Hepatocyte (in vitro differentiated cells): ENCODE data around the gene ASTN2. TPM values are rescaled to one million over a fixed set of nuclear protein-coding genes. Genes with fewer than 3 reads are reported as not detected.

ENCODE experiments used
- DNase-seq: peaks from one replicate; pipeline ENCODE4 v3.0.0-alpha.2; 2016; ENCODE audit warnings: low spot score
- H2AFZ ChIP-seq: fragments of 200-600 bp; sonication (generic); 2 replicates; pipeline ENCODE4 v1.6.0; 2016; ENCODE audit warnings: antibody characterized with exemption, mild to moderate bottlenecking
- H3K27ac ChIP-seq: fragments of 200-600 bp; sonication (generic); 2 replicates; pipeline ENCODE4 v1.5.1; 2016; ENCODE audit warnings: mild to moderate bottlenecking
- H3K27me3 ChIP-seq: fragments of 200-600 bp; sonication (generic); 2 replicates; pipeline ENCODE4 v1.6.1; 2016
- H3K36me3 ChIP-seq: fragments of 200-600 bp; sonication (generic); replicated peaks from 2 replicates; pipeline ENCODE4 v1.5.1; 2016; ENCODE audit warnings: low read depth; ENCODE audit not compliant: insufficient read depth
- H3K4me1 ChIP-seq: fragments of 200-600 bp; sonication (generic); 2 replicates; pipeline ENCODE4 v1.5.1; 2016; ENCODE audit warnings: mild to moderate bottlenecking, moderate library complexity; ENCODE audit not compliant: insufficient read depth
- H3K4me2 ChIP-seq: fragments of 200-600 bp; sonication (generic); 2 replicates; pipeline ENCODE4 v1.6.0; 2016
- H3K4me3 ChIP-seq: fragments of 200-600 bp; sonication (generic); 2 replicates; pipeline ENCODE4 v1.5.1; 2016; ENCODE audit warnings: mild to moderate bottlenecking
- H3K79me2 ChIP-seq: fragments of 200-600 bp; sonication (generic); 2 replicates; pipeline ENCODE4 v1.6.0; 2017; ENCODE audit warnings: mild to moderate bottlenecking
- H3K9me2 ChIP-seq: fragments of 200-600 bp; sonication (generic); replicated peaks from 2 replicates; pipeline ENCODE4 v1.6.0; 2017; ENCODE audit warnings: mild to moderate bottlenecking; ENCODE audit not compliant: insufficient read depth
- H3K9me3 ChIP-seq: fragments of 200-600 bp; sonication (generic); 2 replicates; pipeline ENCODE4 v1.5.1; 2016; ENCODE audit warnings: low read depth, mild to moderate bottlenecking
- H4K20me1 ChIP-seq: fragments of 200-600 bp; sonication (generic); 2 replicates; pipeline ENCODE4 v1.6.0; 2016; ENCODE audit warnings: mild to moderate bottlenecking; ENCODE audit not compliant: insufficient read depth, poor library complexity, severe bottlenecking
- CTCF ChIP-seq: fragments of 200-600 bp; sonication (generic); IDR thresholded peaks from 2 replicates; pipeline ENCODE4 v1.5.1; 2016; ENCODE audit warnings: antibody characterized with exemption, mild to moderate bottlenecking; ENCODE audit not compliant: poor library complexity
- EZH2 ChIP-seq: fragments of 200-600 bp; sonication (generic); IDR thresholded peaks from 2 replicates; pipeline ENCODE4 v1.6.1; 2016; ENCODE audit warnings: antibody characterized with exemption, mild to moderate bottlenecking, borderline replicate concordance
- EZH2phosphoT487 ChIP-seq: fragments of 200-600 bp; sonication (generic); IDR thresholded peaks from one replicate; pipeline ENCODE4 v1.6.1; 2018; ENCODE audit warnings: antibody characterized with exemption, mild to moderate bottlenecking, low read depth, moderate library complexity; ENCODE audit not compliant: unreplicated experiment, severe bottlenecking
- WGBS: methylation state at CpG from one replicate; pipeline ENCODE4 v1.1.6; 2016; ENCODE audit warnings: low lambda C conversion rate; ENCODE audit errors: missing lambda C conversion rate; 5-methylcytosine and 5-hydroxymethylcytosine counted together
- polyA plus RNA-seq: library from polyadenylated mRNA; unstranded; fragments of >200 nt; fragmentation: Nextera tagmentation; extraction: Ambion mirVana; gene quantifications from 2 replicates; pipeline ENCODE4 v1.2.1, GENCODE V29; 2016
- total RNA-seq: library from RNA; depleted of rRNA; stranded (reverse); fragments of >200 nt; gene quantifications from 2 replicates; pipeline ENCODE4 v1.2.3, GENCODE V29; 2014

The ASTN2 gene
- total and polyA plus RNA-seq, 2 experiments from 2014 or later, result 6.4 to 8.4 TPM

- 87% methylated on average over 2 of the region's 2 CpGs for WGBS
- no peaks in the 10 kb centered on the region for H3K4me1 ChIP-seq
- TF ChIP-seq EZH2 (no peak), EZH2phosphoT487 (no peak), CTCF (no peak)
- H3K4me2 ChIP-seq, result no peak overlapping the region
- no peaks in the 10 kb centered on the region for H3K9me3 ChIP-seq
- no peak for DNase-seq
- no peaks in the 10 kb centered on the region for H3K9me2 ChIP-seq
- H3K79me2 ChIP-seq, result no peaks in the 10 kb centered on the region
- no peak overlapping the region for H3K4me3 ChIP-seq
- H2AFZ ChIP-seq, result no peak overlapping the region
- H4K20me1 ChIP-seq, result no peaks in the 10 kb centered on the region
- no peak overlapping the region for H3K27ac ChIP-seq
- H3K36me3 ChIP-seq, result no peaks in the 10 kb centered on the region
- H3K27me3 ChIP-seq, result no peaks in the 10 kb centered on the region
Measured at GRCh38 chr9:117182046-117182445, 232.8 kb downstream of the ASTN2 start.

GRCh38 chr9:117180896-117181445 lies 233.9 kb downstream of the ASTN2 start:
- H2AFZ ChIP-seq, result no peak overlapping the region
- no peak for DNase-seq
- 78% methylated on average over 2 of the region's 2 CpGs for WGBS

GRCh38 chr9:117178596-117179375 lies 236.1 kb downstream of the ASTN2 start:
- no peaks in the 10 kb centered on the region for H3K27me3 ChIP-seq
- no peak for DNase-seq
- no peaks in the 10 kb centered on the region for H3K4me1 ChIP-seq
- WGBS, result 54% methylated on average over 5 of the region's 5 CpGs
- H3K27ac ChIP-seq, result no peak overlapping the region
- TF ChIP-seq EZH2phosphoT487 (no peak), EZH2 (no peak), CTCF (no peak)
- no peaks in the 10 kb centered on the region for H3K9me2 ChIP-seq
- H3K9me3 ChIP-seq, result no peaks in the 10 kb centered on the region
- H3K4me2 ChIP-seq, result no peak overlapping the region
- H3K36me3 ChIP-seq, result no peaks in the 10 kb centered on the region
- no peak overlapping the region for H2AFZ ChIP-seq
- no peak overlapping the region for H3K4me3 ChIP-seq
- no peaks in the 10 kb centered on the region for H4K20me1 ChIP-seq
- H3K79me2 ChIP-seq, result no peaks in the 10 kb centered on the region

More at GRCh38 chr9:117180896-117181445, 233.9 kb downstream of the ASTN2 start:
- TF ChIP-seq EZH2phosphoT487 (no peak), CTCF (no peak), EZH2 (no peak)
- Histone ChIP-seq H3K4me3 (no peak overlapping the region), H3K4me1 (no peaks in the 10 kb centered on the region), H3K27ac (no peak overlapping the region), H3K79me2 (no peaks in the 10 kb centered on the region), H3K9me2 (no peaks in the 10 kb centered on the region), H3K27me3 (no peaks in the 10 kb centered on the region), H3K9me3 (no peaks in the 10 kb centered on the region), H4K20me1 (no peaks in the 10 kb centered on the region), H3K4me2 (no peak overlapping the region), H3K36me3 (no peaks in the 10 kb centered on the region)
